WERI-Rb-1 (cell line): Measurements from ENCODE around the gene CYBRD1.

Experiments
- DNase-seq: peaks from one replicate; pipeline ENCODE4 v3.0.0-alpha.2; 2020
- H3K27ac ChIP-seq: fragments of 250-450 bp; sonication (Bioruptor Pico); 2 replicates; pipeline ENCODE4 v1.5.1; 2020; ENCODE audit warnings: mild to moderate bottlenecking, moderate library complexity
- H3K27me3 ChIP-seq: fragments of 250-450 bp; sonication (Bioruptor Pico); 2 replicates; pipeline ENCODE4 v1.5.1; 2021; ENCODE audit warnings: mild to moderate bottlenecking, low read depth, moderate library complexity; ENCODE audit not compliant: insufficient read depth, severe bottlenecking
- H3K36me3 ChIP-seq: fragments of 250-450 bp; sonication (Bioruptor Pico); 2 replicates; pipeline ENCODE4 v1.5.1; 2020; ENCODE audit warnings: mild to moderate bottlenecking, moderate library complexity
- H3K4me3 ChIP-seq: 2 replicates; pipeline ENCODE4 v1.5.1; 2011; ENCODE audit warnings: low read depth, mild to moderate bottlenecking, control low read depth, low read length
- H3K9me3 ChIP-seq: fragments of 250-450 bp; sonication (Bioruptor Pico); 2 replicates; pipeline ENCODE4 v1.5.1; 2021; ENCODE audit warnings: mild to moderate bottlenecking, moderate library complexity; ENCODE audit not compliant: severe bottlenecking
- CTCF ChIP-seq: IDR thresholded peaks from 2 replicates; pipeline ENCODE4 v1.5.1; 2011; ENCODE audit warnings: low read depth, mild to moderate bottlenecking, control low read depth, inconsistent platforms, low read length

CYBRD1 gene

GRCh38 chr2:171522052-171522787 is at the start of gene CYBRD1:
Gene CYBRD1 (plus strand): TSS chr2:171522474. CDS start chr2:171522546, 72 bp downstream.
- TF ChIP-seq CTCF: no peak
- H3K27ac ChIP-seq: peak within 1 kb of the TSS; percentile 53
- peak; percentile 51 for DNase-seq
- H3K36me3 ChIP-seq: no peaks in the 10 kb centered on the region
- no peaks in the 10 kb centered on the region for H3K27me3 ChIP-seq
- no peaks in the 10 kb centered on the region for H3K9me3 ChIP-seq
- peak within 1 kb of the TSS; percentile 90 for H3K4me3 ChIP-seq

GRCh38 chr2:171475979-171476378 is 46.3 kb upstream of the CYBRD1 start:
- DNase-seq: no peak
- TF ChIP-seq CTCF: no peak
- no peak overlapping the region for H3K27ac ChIP-seq
- no peaks in the 10 kb centered on the region for H3K27me3 ChIP-seq
- H3K36me3 ChIP-seq: peaks cover 33% of the 10 kb centered on the region
- H3K9me3 ChIP-seq: no peaks in the 10 kb centered on the region
- no peak overlapping the region for H3K4me3 ChIP-seq

GRCh38 chr2:171478345-171478744 is 43.9 kb upstream of the CYBRD1 start:
- H3K27ac ChIP-seq: no peak overlapping the region
- no peak for DNase-seq
- no peaks in the 10 kb centered on the region for H3K27me3 ChIP-seq
- H3K36me3 ChIP-seq: peaks cover 25% of the 10 kb centered on the region
- no peaks in the 10 kb centered on the region for H3K9me3 ChIP-seq
- no peak overlapping the region for H3K4me3 ChIP-seq
- TF ChIP-seq CTCF: no peak

GRCh38 chr2:171479154-171479814 is 43.0 kb upstream of the CYBRD1 start:
- no peak overlapping the region for H3K27ac ChIP-seq
- TF ChIP-seq CTCF: no peak
- no peaks in the 10 kb centered on the region for H3K27me3 ChIP-seq
- peaks cover 20% of the 10 kb centered on the region for H3K36me3 ChIP-seq
- no peaks in the 10 kb centered on the region for H3K9me3 ChIP-seq
- no peak overlapping the region for H3K4me3 ChIP-seq
- DNase-seq: no peak

- no peaks in the 10 kb centered on the region for H3K9me3 ChIP-seq
- no peak overlapping the region for H3K4me3 ChIP-seq
- no peaks in the 10 kb centered on the region for H3K27me3 ChIP-seq
- no peak for TF ChIP-seq CTCF
- peaks cover 16% of the 10 kb centered on the region for H3K36me3 ChIP-seq
- no peak for DNase-seq
- H3K27ac ChIP-seq: no peak overlapping the region
Observed at GRCh38 chr2:171480908-171481307, 41.4 kb upstream of the CYBRD1 start.
